ENCODE measurements around the gene TLCD1. TPM values are rescaled to one million over a fixed set of nuclear protein-coding genes. Genes with fewer than 3 reads are reported as not detected.

TLCD1 gene
- total and polyA plus RNA-seq, 2 of the 8 experiments (the other 6 are each of a cell fraction or from before 2014, with no cell fraction given) = 40.7 to 128 TPM

- TF ChIP-seq ATF2 (IDR thresholded peaks at IDR 0.05; ENCODE audit: low read length) (no peak), RBBP5 (IDR thresholded peaks at IDR 0.05; ENCODE audit: borderline replicate concordance, low read depth, low read length) (0 out of 2 replicates have a peak, but pooled peaks have one; percentile 38), JUND (IDR thresholded peaks at IDR 0.05; ENCODE audit: low read length) (peak; percentile 50; the same call in 1 of the 2 replicates), SP4 (IDR thresholded peaks at IDR 0.05; ENCODE audit: low read length) (no peak), NRF1 (IDR thresholded peaks at IDR 0.05; ENCODE audit: low read depth, low read length) (no peak), TAF7 (optimal IDR thresholded peaks at IDR 0.05; ENCODE audit: borderline replicate concordance, low read depth, low read length) (peak; percentile 95), TBP (IDR thresholded peaks at IDR 0.05; ENCODE audit: low read depth, low read length) (peak; percentile 76), ATF3 (IDR thresholded peaks at IDR 0.05; ENCODE audit: insufficient read depth, low read depth, low read length) (0 out of 2 replicates have a peak, but pooled peaks have one; percentile 43), TAF1 (IDR thresholded peaks at IDR 0.05; ENCODE audit: low read depth, low read length) (peak; percentile 68), ZNF274 (IDR thresholded peaks at IDR 0.05; ENCODE audit: borderline replicate concordance, extremely low read depth, low read length) (no peak), EZH2 (IDR thresholded peaks at IDR 0.05; ENCODE audit: low read depth, low read length, severe bottlenecking) (no peak), CTCF (IDR thresholded peaks at IDR 0.05; ENCODE audit: control extremely low read depth in 1 of 3, insufficient read depth in 1 of 3, low read depth in 1 of 3, low read length in 3 of 3) (peak; percentile 98 to 99 (median 99)), SP2 (IDR thresholded peaks at IDR 0.05; ENCODE audit: low read length) (no peak), EGR1 (IDR thresholded peaks at IDR 0.05; ENCODE audit: borderline replicate concordance, low read depth, low read length) (peak; percentile 70; the same call in 1 of the 2 replicates), CBX8 (IDR thresholded peaks at IDR 0.05; ENCODE audit: borderline replicate concordance, low read depth, low read length) (no peak), CHD1 (IDR thresholded peaks at IDR 0.05; ENCODE audit: low read depth, low read length) (no peak), POLR2AphosphoS5 (IDR thresholded peaks at IDR 0.05; ENCODE audit: low read depth, low read length) (peak; percentile 61), SP1 (IDR thresholded peaks at IDR 0.05; ENCODE audit: low read depth, low read length) (0 out of 2 replicates have a peak, but pooled peaks have one; percentile 57), BCL11A (IDR thresholded peaks at IDR 0.05; ENCODE audit: low read depth in 2 of 2, low read length in 2 of 2) (no peak)
Measured at GRCh38 chr17:28726627-28727491, 826 bp upstream of the TLCD1 start (continued).
